A549 treated with RU486 at 1 μM for 4 hours (cell line): Measurements from ENCODE around the gene ZNF708. TPM values are rescaled to one million over a fixed set of nuclear protein-coding genes. Genes with fewer than 3 reads are reported as not detected.

Experiments
- total RNA-seq: library from RNA; stranded (reverse); fragments of 200-300 nt; extraction: Qiagen RNA extraction; gene quantifications from 5 replicates; pipeline ENCODE4 v1.2.3, GENCODE V29; 2022; ENCODE audit warnings: low read depth

ZNF708 gene
- total RNA-seq, result 0.90 to 1.4 TPM (median 1.1 TPM) in 5 replicates

GRCh38 chr19:21328885-21329605, at the start of gene ZNF708:
Gene ZNF708 (minus strand): TSS chr19:21329410. CDS start chr19:21329212, 198 bp downstream.

GRCh38 chr19:21358768-21359451, 29.7 kb upstream of the ZNF708 start, which contains the start of gene ZNF738:
Gene ZNF738 (plus strand): TSS chr19:21359000. CDS start chr19:21359141, 141 bp downstream.

Other genes with a start within 250 kb of the ZNF708 start
- gene ZNF714, start 247.2 kb downstream of the ZNF708 start, total RNA-seq, result 2.4 to 4.0 TPM (median 3.6 TPM) in 5 replicates
- gene ZNF431, start 187.4 kb downstream of the ZNF708 start, total RNA-seq, result 3.1 to 5.6 TPM (median 4.1 TPM) in 5 replicates
- gene ZNF738, start 29.6 kb upstream of the ZNF708 start, total RNA-seq, result 0.46 to 1.1 TPM (median 0.86 TPM) in 5 replicates
- gene ZNF493, start 67.7 kb upstream of the ZNF708 start, total RNA-seq, result 0.10 to 0.12 TPM in 2 of 5 replicates, not detected in the others
- not detected in 5 replicates for gene ZNF429, start 176.2 kb upstream of the ZNF708 start, total RNA-seq